Natural killer cell (primary cell): ENCODE results near the gene TSPAN12. TPM values are rescaled to one million over a fixed set of nuclear protein-coding genes. Genes with fewer than 3 reads are reported as not detected.
"Not testable (repeated sequence)": the region's sequence is repeated elsewhere in the genome, so short reads cannot be mapped to it uniquely, and the experiment has no call there.

Source experiments
- ATAC-seq, 3 donors: fragments of 150-1000 bp in 2 of 3; fragments of 200-7000 bp in 1 of 3; cut with Tn5 transposase; 1 replicate in 1 of 3; 2 replicates in 2 of 3; pipeline ENCODE4 v1.10.0; 2021; ENCODE audit warnings: mild to moderate bottlenecking in 2 of 3, moderate library complexity in 2 of 3
- DNase-seq, 2 donors: peaks; one replicate each; pipeline versions ENCODE4 v3.0.0 to v3.0.0-alpha.2; 2013 to 2021; ENCODE audit warnings: mixed read lengths in 1 of 2
- H3K27ac ChIP-seq: one replicate; pipeline ENCODE4 v1.5.1; 2013; ENCODE audit warnings: mild to moderate bottlenecking, low read length
- H3K27me3 ChIP-seq: one replicate; pipeline ENCODE4 v1.6.1; 2013; ENCODE audit warnings: low read length; ENCODE audit not compliant: control insufficient read depth, insufficient read depth
- H3K36me3 ChIP-seq: one replicate; pipeline ENCODE4 v1.6.1; 2013; ENCODE audit warnings: low read length; ENCODE audit not compliant: control insufficient read depth, insufficient read depth
- H3K4me1 ChIP-seq: one replicate; pipeline ENCODE4 v1.6.1; 2013; ENCODE audit warnings: low read length; ENCODE audit not compliant: control insufficient read depth, insufficient read depth
- H3K4me3 ChIP-seq: one replicate; pipeline ENCODE4 v1.5.1; 2013; ENCODE audit warnings: low read length
- H3K9me3 ChIP-seq: one replicate; pipeline ENCODE4 v1.6.1; 2013; ENCODE audit warnings: low read length; ENCODE audit not compliant: control insufficient read depth, insufficient read depth
- H3K27ac Mint-ChIP-seq, 2 donors: one replicate each; pipeline ENCODE4 v1.8.0; 2022; ENCODE audit warnings: mild to moderate bottlenecking in 2 of 2, mixed read lengths in 2 of 2, moderate library complexity in 1 of 2
- H3K27me3 Mint-ChIP-seq, 2 donors: one replicate each; pipeline ENCODE4 v1.8.0; 2022; ENCODE audit warnings: low read depth in 2 of 2, mixed read lengths in 2 of 2
- H3K36me3 Mint-ChIP-seq: one replicate; pipeline ENCODE4 v1.8.0; 2022; ENCODE audit warnings: mixed read lengths
- H3K4me1 Mint-ChIP-seq, 2 donors: one replicate each; pipeline ENCODE4 v1.8.0; 2022; ENCODE audit warnings: mixed read lengths in 2 of 2
- H3K4me3 Mint-ChIP-seq: one replicate; pipeline ENCODE4 v1.8.0; 2022; ENCODE audit warnings: mild to moderate bottlenecking, moderate library complexity, mixed read lengths
- H3K9me3 Mint-ChIP-seq, 2 donors: one replicate each; pipeline ENCODE4 v1.8.0; 2022; ENCODE audit warnings: mixed read lengths in 2 of 2
- WGBS: methylation state at CpG from one replicate; pipeline ENCODE4 v1.1.7; 2013; ENCODE audit warnings: missing lambda C conversion rate; ENCODE audit not compliant: insufficient coverage; 5-methylcytosine and 5-hydroxymethylcytosine counted together
- intact Hi-C: fragments of 100-400 bp; cut with micrococcal nuclease; formaldehyde crosslinking; loops from one replicate; pipeline ENCODE4 v1.14.2; 2022
- total RNA-seq, 4 donors: library from RNA; stranded (reverse); fragments of 120-200 nt in 1 of 4; gene quantifications; one replicate each; pipeline versions ENCODE4 v1.2.3 to v1.2.4, GENCODE V29; 2013 to 2022
- TF ChIP-seq, protein P1 (sequence below): fragments of 200-600 bp; IDR thresholded peaks from one replicate; pipeline ENCODE4 v1.8.0; 2022; ENCODE audit warnings: antibody characterized with exemption

TSPAN12 gene
- total RNA-seq, 3 donors from 2014 or later (not counting 1 experiment from before 2014, with no cell fraction given), result not detected

DNA sequence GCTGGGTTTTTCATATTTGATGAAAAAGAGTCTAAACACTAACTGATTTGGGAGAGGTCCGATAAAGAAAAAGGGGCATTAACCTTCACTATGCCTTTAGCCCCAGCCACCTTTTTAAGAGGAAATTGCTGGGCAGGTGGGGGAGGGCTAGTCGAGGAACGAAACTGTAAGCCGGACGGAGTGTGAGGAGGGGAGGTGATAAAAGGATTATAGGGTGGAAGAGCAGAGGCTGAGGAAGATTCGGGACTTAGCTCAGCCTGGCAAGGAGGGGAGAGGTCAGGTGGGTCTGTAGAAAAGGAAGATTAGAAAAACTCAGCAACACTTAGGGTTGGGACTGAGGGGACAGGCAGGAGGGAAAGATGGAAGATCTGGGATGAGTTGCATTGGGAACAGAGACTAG is 77.0 kb downstream of the TSPAN12 start:
- intact Hi-C loops, result no loop called here
- H3K36me3 ChIP-seq, result no peaks in the 10 kb centered on the region

GRCh38 chr7:120780451-120780850 is 77.5 kb downstream of the TSPAN12 start:
- H3K9me3 Mint-ChIP-seq, H3K9me3 ChIP-seq, H3K4me1 ChIP-seq, H3K27me3 Mint-ChIP-seq, H3K4me3 Mint-ChIP-seq, H3K4me1 Mint-ChIP-seq, H3K36me3 ChIP-seq, H3K27me3 ChIP-seq, ATAC-seq, H3K27ac ChIP-seq, H3K36me3 Mint-ChIP-seq, H3K4me3 ChIP-seq, H3K27ac Mint-ChIP-seq, DNase-seq, intact Hi-C loops: not testable (repeated sequence)
- 85% methylated on average over 7 of the region's 7 CpGs for WGBS

More for the DNA sequence above, 77.0 kb downstream of the TSPAN12 start:
- Histone ChIP-seq H3K9me3 (no peaks in the 10 kb centered on the region), H3K27me3 (no peaks in the 10 kb centered on the region), H3K4me1 (no peaks in the 10 kb centered on the region), H3K27ac (no peak overlapping the region), H3K4me3 (no peak overlapping the region)
- 87% methylated on average over 6 of the region's 6 CpGs for WGBS
- H3K4me3 Mint-ChIP-seq, result no peak overlapping the region
- H3K36me3 Mint-ChIP-seq, result no peaks in the 10 kb centered on the region
- H3K27me3 Mint-ChIP-seq, result no peaks in the 10 kb centered on the region
- H3K4me1 Mint-ChIP-seq, result no peaks in the 10 kb centered on the region
- no peak for DNase-seq
- ATAC-seq, result no peak
- H3K9me3 Mint-ChIP-seq, result no peaks in the 10 kb centered on the region
- H3K27ac Mint-ChIP-seq, result no peak overlapping the region
- TF ChIP-seq, protein P1, sequence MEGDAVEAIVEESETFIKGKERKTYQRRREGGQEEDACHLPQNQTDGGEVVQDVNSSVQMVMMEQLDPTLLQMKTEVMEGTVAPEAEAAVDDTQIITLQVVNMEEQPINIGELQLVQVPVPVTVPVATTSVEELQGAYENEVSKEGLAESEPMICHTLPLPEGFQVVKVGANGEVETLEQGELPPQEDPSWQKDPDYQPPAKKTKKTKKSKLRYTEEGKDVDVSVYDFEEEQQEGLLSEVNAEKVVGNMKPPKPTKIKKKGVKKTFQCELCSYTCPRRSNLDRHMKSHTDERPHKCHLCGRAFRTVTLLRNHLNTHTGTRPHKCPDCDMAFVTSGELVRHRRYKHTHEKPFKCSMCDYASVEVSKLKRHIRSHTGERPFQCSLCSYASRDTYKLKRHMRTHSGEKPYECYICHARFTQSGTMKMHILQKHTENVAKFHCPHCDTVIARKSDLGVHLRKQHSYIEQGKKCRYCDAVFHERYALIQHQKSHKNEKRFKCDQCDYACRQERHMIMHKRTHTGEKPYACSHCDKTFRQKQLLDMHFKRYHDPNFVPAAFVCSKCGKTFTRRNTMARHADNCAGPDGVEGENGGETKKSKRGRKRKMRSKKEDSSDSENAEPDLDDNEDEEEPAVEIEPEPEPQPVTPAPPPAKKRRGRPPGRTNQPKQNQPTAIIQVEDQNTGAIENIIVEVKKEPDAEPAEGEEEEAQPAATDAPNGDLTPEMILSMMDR, result no peak

DNA sequence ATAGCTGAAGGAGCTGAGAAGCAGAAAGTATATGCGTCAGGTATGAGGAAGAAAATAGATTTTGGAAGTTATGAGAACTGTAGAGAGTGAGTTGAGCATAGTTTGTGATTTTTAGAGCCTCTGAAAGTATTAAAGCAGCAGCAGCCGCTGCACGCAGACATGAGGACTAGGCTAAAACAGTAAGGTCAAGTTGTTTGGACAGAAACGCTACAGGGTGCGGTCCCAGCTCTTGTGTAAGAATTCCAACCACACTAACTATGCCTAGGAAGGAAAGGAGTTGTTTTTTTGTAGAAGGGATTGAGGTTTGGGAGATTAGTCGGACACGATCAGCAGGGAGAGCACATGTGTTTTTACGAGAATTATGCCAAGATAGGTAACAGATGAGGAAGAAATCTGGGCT is 78.9 kb downstream of the TSPAN12 start:
- H3K27me3 Mint-ChIP-seq, intact Hi-C loops, ATAC-seq, H3K27ac ChIP-seq, H3K36me3 Mint-ChIP-seq, H3K9me3 Mint-ChIP-seq, DNase-seq, H3K36me3 ChIP-seq, H3K4me1 ChIP-seq, H3K27me3 ChIP-seq, H3K4me3 Mint-ChIP-seq, H3K27ac Mint-ChIP-seq, H3K4me3 ChIP-seq, H3K9me3 ChIP-seq, H3K4me1 Mint-ChIP-seq: not testable (repeated sequence)
- WGBS, result 91% methylated on average over 6 of the region's 8 CpGs

GRCh38 chr7:120775755-120776154 is 82.2 kb downstream of the TSPAN12 start:
- Histone ChIP-seq H3K27ac (no peak overlapping the region), H3K4me1 (no peaks in the 10 kb centered on the region), H3K9me3 (no peaks in the 10 kb centered on the region), H3K36me3 (no peaks in the 10 kb centered on the region), H3K4me3 (no peak overlapping the region), H3K27me3 (no peaks in the 10 kb centered on the region)
- H3K27ac Mint-ChIP-seq, result no peak overlapping the region
- ATAC-seq (no peak), DNase-seq (no peak)
- H3K27me3 Mint-ChIP-seq, result no peaks in the 10 kb centered on the region
- H3K36me3 Mint-ChIP-seq, result no peaks in the 10 kb centered on the region
- TF ChIP-seq, protein P1, result no peak
- no peak overlapping the region for H3K4me3 Mint-ChIP-seq
- intact Hi-C loops, result no loop called here
- no peaks in the 10 kb centered on the region for H3K4me1 Mint-ChIP-seq
- no peaks in the 10 kb centered on the region for H3K9me3 Mint-ChIP-seq

DNA sequence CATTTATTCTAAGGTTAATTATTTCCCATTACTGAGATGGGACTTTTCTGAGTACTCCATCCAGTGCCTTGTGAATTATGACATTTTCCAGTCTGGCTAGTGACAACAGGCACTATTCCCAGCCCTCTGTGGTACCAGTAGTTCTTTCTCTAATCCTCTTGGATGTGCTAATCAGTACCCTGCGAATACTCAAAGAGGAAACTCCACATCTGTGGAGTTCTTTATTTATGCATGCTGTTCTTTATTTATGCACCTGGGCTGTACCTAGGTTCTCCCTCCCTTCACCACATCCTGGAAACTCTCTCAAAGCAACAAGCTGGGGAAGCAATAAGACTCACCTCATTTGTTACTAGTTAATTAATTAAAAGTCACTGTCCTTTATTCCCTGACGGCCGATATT is 83.5 kb downstream of the TSPAN12 start:
- H3K4me1 ChIP-seq, result no peaks in the 10 kb centered on the region
- no peaks in the 10 kb centered on the region for H3K9me3 ChIP-seq
- no peaks in the 10 kb centered on the region for H3K36me3 ChIP-seq
- intact Hi-C loops, result no loop called here
- Mint-ChIP-seq H3K4me1 (no peaks in the 10 kb centered on the region), H3K36me3 (no peaks in the 10 kb centered on the region), H3K9me3 (no peaks in the 10 kb centered on the region), H3K27me3 (no peaks in the 10 kb centered on the region), H3K27ac (no peak overlapping the region), H3K4me3 (no peak overlapping the region)
- TF ChIP-seq, protein P1, result no peak
- ATAC-seq, result no peak
- WGBS, result 85% methylated on average over 3 of the region's 3 CpGs
- H3K4me3 ChIP-seq, result no peak overlapping the region
- no peak overlapping the region for H3K27ac ChIP-seq
- H3K27me3 ChIP-seq, result no peaks in the 10 kb centered on the region
- no peak for DNase-seq
